Cerebellar cortex (tissue), 1 donor: ENCODE data around the gene FXYD7.

Experiments used
- DNase-seq: peaks from one replicate; pipeline ENCODE4 v3.0.0-alpha.2; 2015; ENCODE audit warnings: low spot score

Gene FXYD7

GRCh38 chr19:35110974-35111373 lies 32.1 kb upstream of the FXYD7 start:
- no peak for DNase-seq

- DNase-seq, result no peak
Observed at GRCh38 chr19:35112995-35113688, 29.9 kb upstream of the FXYD7 start.

GRCh38 chr19:35114353-35115176 lies 28.5 kb upstream of the FXYD7 start:
- DNase-seq, result peak; percentile 56

GRCh38 chr19:35115177-35115951 lies 27.7 kb upstream of the FXYD7 start, which contains the start of gene FXYD3:
Gene FXYD3 (plus strand): TSS chr19:35115823. CDS start chr19:35119377, 3,554 bp downstream.
- DNase-seq, result peak; percentile 27

GRCh38 chr19:35116072-35116801 lies 26.8 kb upstream of the FXYD7 start:
- DNase-seq, result no peak

GRCh38 chr19:35117116-35117515 lies 25.9 kb upstream of the FXYD7 start:
- DNase-seq, result no peak

GRCh38 chr19:35117799-35118198 lies 25.3 kb upstream of the FXYD7 start:
- no peak for DNase-seq

- DNase-seq, result no peak
Observed at GRCh38 chr19:35118268-35119020, 24.6 kb upstream of the FXYD7 start.

- no peak for DNase-seq
Observed at GRCh38 chr19:35119091-35119490, 24.0 kb upstream of the FXYD7 start.

- DNase-seq, result no peak
Observed at GRCh38 chr19:35119578-35120155, 23.4 kb upstream of the FXYD7 start.

- DNase-seq, result peak; percentile 78
Observed at GRCh38 chr19:35120492-35120891, 22.6 kb upstream of the FXYD7 start.

- no peak for DNase-seq
Observed at GRCh38 chr19:35120898-35121297, 22.2 kb upstream of the FXYD7 start.

GRCh38 chr19:35122687-35123551 lies 20.1 kb upstream of the FXYD7 start:
- DNase-seq, result no peak

GRCh38 chr19:35123573-35123972 lies 19.5 kb upstream of the FXYD7 start:
- DNase-seq, result no peak

- DNase-seq, result peak; percentile 87
Observed at GRCh38 chr19:35124098-35125060, 18.7 kb upstream of the FXYD7 start.

GRCh38 chr19:35125270-35125717 lies 17.8 kb upstream of the FXYD7 start:
- no peak for DNase-seq

- no peak for DNase-seq
Observed at GRCh38 chr19:35125749-35126623, 17.1 kb upstream of the FXYD7 start.

GRCh38 chr19:35126624-35126959 lies 16.5 kb upstream of the FXYD7 start:
- DNase-seq, result no peak
